K562 treated with DMSO at 1 percent for 4 hours (cell line): ENCODE data around the gene PIEZO2. TPM values are rescaled to one million over a fixed set of nuclear protein-coding genes. Genes with fewer than 3 reads are reported as not detected.

Experiments
- total RNA-seq: library from RNA; unstranded; fragments of 300-600 nt; gene quantifications from 2 replicates; pipeline ENCODE4 v1.2.3, GENCODE V29; 2022; ENCODE audit not compliant: insufficient read depth

The PIEZO2 gene
- not detected in 2 replicates for total RNA-seq

DNA sequence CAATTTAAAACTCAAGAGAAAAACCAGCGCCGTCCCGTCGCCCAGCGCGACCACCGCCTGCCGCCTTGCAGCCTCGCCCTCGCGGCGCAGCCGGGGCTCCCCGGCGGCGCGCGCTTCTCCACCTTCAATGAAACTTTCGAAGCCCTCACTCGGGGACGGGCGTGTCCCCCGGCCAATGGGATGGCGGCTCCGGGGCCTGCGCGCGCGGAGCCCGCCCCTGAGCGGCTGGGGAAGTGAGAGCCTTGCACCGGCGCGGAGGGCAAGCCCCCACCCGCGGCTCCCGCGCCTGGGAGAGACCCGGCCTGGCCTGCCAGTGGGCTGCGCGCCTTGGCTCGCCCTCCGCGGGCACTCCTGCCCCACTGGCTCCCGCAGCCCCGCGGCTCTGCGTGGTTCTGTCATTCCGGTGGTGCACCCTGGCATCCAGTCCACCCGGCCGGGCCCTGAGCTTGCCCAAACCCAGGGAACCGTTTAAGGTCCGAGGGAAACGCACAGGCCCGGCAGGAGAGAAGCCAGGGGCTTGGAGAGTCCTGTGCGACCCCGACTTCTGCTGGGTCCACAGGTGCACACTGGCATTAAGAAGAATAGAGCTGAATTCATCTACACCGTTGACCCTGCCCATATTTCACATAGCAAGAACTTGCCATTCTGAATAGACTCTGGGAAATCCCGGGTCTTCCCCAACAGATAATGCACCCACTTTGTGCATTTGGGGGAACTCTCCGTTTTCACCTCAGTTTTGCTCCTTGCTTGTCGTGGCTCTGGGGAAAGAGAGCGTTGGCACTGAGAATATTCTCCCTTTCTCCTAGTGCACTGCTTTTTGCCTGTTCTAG lies at the start of gene PIEZO2:
Gene PIEZO2 (minus strand): TSS at position 129 of the 830 bp plus-strand sequence. CDS start 981 bp downstream, outside the sequence.

